HG03342 (cell line): Measurements from ENCODE around the gene CAPZB.
"Not testable (repeated sequence)": the region's sequence is repeated elsewhere in the genome, so short reads cannot be mapped to it uniquely, and the experiment has no call there.

ENCODE experiments used
- ATAC-seq: cut with Tn5 transposase; IDR thresholded peaks from one replicate; pipeline ENCODE4 v1.9.1; 2021; ENCODE audit warnings: mild to moderate bottlenecking, moderate library complexity; ENCODE audit not compliant: unreplicated experiment

Gene CAPZB

GRCh38 chr1:19315378-19316198, 169.8 kb downstream of the CAPZB start:
- peak; percentile 34 for ATAC-seq

GRCh38 chr1:19313961-19314882, 171.1 kb downstream of the CAPZB start:
- ATAC-seq = no peak

GRCh38 chr1:19313636-19313959, 171.7 kb downstream of the CAPZB start:
- ATAC-seq = no peak

GRCh38 chr1:19312782-19313635, 172.3 kb downstream of the CAPZB start:
- peak; percentile 10 for ATAC-seq

- peak; percentile 69 for ATAC-seq
Observed at GRCh38 chr1:19311931-19312781, 173.2 kb downstream of the CAPZB start, which contains the start of the genes AKR7A2 and SLC66A1. Gene AKR7A2, minus strand, starts transcription at chr1:19312144. Its CDS starts 20 bp downstream, at chr1:19312124. Gene SLC66A1, plus strand, starts transcription at chr1:19312326. Its CDS starts 5,352 bp downstream, at chr1:19317678.

- peak; percentile 2 for ATAC-seq
Observed at GRCh38 chr1:19311503-19311930, 173.8 kb downstream of the CAPZB start.

GRCh38 chr1:19310720-19311502, 174.4 kb downstream of the CAPZB start:
- no peak for ATAC-seq

GRCh38 chr1:19310061-19310460, 175.3 kb downstream of the CAPZB start:
- ATAC-seq = no peak

GRCh38 chr1:19309123-19309813, 176.1 kb downstream of the CAPZB start:
- ATAC-seq = no peak

- ATAC-seq = no peak
Observed at GRCh38 chr1:19308509-19308907, 176.8 kb downstream of the CAPZB start.

GRCh38 chr1:19307794-19308508, 177.4 kb downstream of the CAPZB start:
- no peak for ATAC-seq

- no peak for ATAC-seq
Observed at GRCh38 chr1:19306941-19307340, 178.4 kb downstream of the CAPZB start.

GRCh38 chr1:19305880-19306279, 179.5 kb downstream of the CAPZB start:
- ATAC-seq = no peak

- ATAC-seq = not testable (repeated sequence)
Observed at GRCh38 chr1:19304081-19304480, 181.3 kb downstream of the CAPZB start.

GRCh38 chr1:19300211-19300610, 185.1 kb downstream of the CAPZB start:
- no peak for ATAC-seq

- no peak for ATAC-seq
Observed at GRCh38 chr1:19294638-19295037, 190.7 kb downstream of the CAPZB start.

- ATAC-seq = no peak
Observed at GRCh38 chr1:19289244-19289643, 196.1 kb downstream of the CAPZB start.
